NCI-H1694 (cell line): ENCODE data around the gene TMEM158.

Experiments
- DNase-seq: peaks from one replicate; lab custom pipeline; 2025; lab: John Stamatoyannopoulos, UW

Gene TMEM158

GRCh38 chr3:45232521-45232920 lies 6.4 kb upstream of the TMEM158 start:
- no peak for DNase-seq

GRCh38 chr3:45227946-45228345 lies 1.9 kb upstream of the TMEM158 start:
- no peak for DNase-seq

DNA sequence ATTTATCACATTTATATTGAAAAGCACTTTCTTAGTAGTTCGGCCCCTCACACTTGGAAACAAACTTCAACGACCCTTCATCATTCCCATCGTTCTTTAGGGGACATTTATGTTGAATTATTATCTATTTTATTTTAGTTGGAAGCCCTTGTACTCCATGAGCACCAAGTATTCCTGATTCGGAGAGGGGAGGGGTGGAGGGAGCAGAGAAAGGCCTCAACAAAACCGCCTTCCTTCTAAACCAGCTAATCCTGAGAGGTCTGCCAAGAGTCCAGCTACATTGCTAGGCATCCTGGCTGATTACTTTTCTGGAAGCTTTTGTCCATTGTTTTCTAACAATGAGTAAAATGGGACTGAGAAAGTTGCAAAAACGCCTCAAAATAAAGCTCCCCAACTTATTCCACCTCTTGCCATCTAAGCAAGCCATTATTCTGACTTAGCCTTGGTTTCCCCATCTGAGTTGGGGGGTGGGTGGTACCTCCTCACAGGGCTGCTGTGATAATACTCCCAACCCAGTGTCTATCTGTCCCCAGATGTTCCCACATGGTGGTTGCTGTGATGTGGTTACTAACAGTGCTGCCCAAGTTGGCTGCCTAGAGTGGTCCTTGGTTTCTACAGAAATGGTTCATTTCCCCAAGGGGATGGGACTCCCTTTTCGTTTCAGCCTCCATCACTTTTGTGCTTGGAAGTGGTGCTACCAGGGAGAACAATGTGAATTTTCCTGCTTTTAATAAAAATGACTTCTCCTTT lies 1.2 kb upstream of the TMEM158 start:
- DNase-seq = no peak

GRCh38 chr3:45225465-45226205 lies 452 bp downstream of the TMEM158 start:
- DNase-seq = no peak

- no peak for DNase-seq
These were observed 1.1 kb downstream of the TMEM158 start for GRCh38 chr3:45224824-45225464.

GRCh38 chr3:45223889-45224727 lies 2.0 kb downstream of the TMEM158 start:
- no peak for DNase-seq

GRCh38 chr3:45219694-45220093 lies 6.4 kb downstream of the TMEM158 start:
- DNase-seq = no peak

GRCh38 chr3:45218578-45219390 lies 7.3 kb downstream of the TMEM158 start:
- no peak for DNase-seq

GRCh38 chr3:45216021-45216609 lies 10.0 kb downstream of the TMEM158 start:
- no peak for DNase-seq

GRCh38 chr3:45215466-45215865 lies 10.6 kb downstream of the TMEM158 start:
- no peak for DNase-seq

- no peak for DNase-seq
These were observed 11.9 kb downstream of the TMEM158 start for GRCh38 chr3:45214061-45214680.

DNA sequence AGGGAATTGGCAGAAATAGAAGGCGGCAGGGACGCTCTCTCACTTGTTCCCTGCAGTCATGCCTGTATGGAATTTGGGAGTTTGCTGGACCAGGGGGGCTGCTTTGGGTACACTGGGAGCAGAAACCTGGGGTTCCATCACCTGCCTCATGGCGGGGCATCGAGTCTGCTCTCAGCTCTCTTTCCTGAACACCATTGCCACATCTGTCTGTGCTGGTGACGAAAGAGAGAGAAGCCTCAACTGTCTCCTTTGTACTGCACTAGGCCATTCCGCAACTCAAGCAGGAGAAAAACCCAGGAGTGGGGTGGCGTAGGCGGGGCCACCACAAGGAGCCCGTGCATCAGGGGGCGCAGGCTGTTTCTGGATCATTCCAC lies 14.0 kb downstream of the TMEM158 start:
- DNase-seq = no peak

- no peak for DNase-seq
These were observed 14.5 kb downstream of the TMEM158 start for GRCh38 chr3:45211466-45212094.

DNA sequence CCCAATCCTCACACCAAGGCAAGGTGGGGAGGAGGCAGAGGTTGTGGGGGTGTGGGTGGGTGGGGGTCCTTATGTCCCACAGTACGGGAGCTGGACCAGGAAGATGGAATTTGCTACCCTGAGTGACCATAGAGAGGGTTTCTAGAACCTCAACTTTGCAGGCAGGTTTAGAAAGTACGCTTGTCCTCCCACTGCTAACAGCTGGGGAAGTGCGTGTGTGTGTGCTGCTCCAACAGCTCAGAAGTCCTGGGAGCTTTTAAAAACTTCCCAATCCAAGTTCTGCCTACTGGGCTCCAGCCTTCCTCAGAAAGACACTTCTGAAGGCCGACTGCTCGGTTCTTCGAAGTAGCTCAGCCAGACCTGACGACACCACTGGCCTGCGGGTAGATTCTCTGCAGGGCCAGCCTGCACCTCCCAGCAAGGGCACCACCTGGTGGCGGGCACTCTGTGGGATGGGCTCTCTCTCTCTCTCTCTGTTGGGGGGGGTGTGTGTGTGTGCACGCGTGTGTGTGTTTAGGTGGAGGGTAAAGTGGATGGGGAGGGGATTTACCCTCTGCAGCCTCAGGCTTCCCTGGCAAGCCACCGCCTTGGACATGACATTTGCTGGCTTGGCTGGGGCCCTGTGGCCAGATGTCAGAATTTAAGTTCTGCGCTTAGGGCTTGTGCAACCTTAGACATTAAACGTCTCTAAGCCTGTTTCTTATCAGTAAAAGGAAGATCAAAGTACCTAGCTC lies 15.6 kb downstream of the TMEM158 start:
- no peak for DNase-seq

- no peak for DNase-seq
These were observed 16.6 kb downstream of the TMEM158 start for GRCh38 chr3:45209526-45209925.

DNA sequence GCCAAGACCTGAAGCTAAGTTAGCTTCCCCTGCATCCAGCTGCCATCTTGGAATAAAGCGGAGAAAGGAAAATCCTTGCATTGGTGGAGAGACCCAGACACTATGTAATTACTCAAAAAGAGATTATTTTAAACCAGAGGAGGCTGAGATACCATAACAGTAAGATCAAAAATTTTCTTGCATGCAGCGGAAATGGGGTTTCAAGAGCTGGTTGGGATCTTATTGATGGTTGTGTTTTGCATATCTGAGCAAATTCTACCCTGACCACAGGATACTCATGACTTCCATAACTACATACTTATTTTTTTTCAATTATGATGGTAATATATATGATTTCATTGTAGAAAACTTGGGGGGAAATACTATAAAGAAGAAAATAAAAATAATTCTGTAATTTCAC lies 17.5 kb downstream of the TMEM158 start:
- no peak for DNase-seq

GRCh38 chr3:45207446-45207845 lies 18.6 kb downstream of the TMEM158 start:
- no peak for DNase-seq

- DNase-seq = no peak
These were observed 21.0 kb downstream of the TMEM158 start for GRCh38 chr3:45205126-45205525.

- no peak for DNase-seq
These were observed 22.0 kb downstream of the TMEM158 start for GRCh38 chr3:45204136-45204535.
